GM23248 (cell line): ENCODE data around the gene DNAJB8.

Source experiments
- EZH2 ChIP-seq: fragments of 200-600 bp; sonication (generic); IDR thresholded peaks from 2 replicates; pipeline ENCODE4 v1.6.1; 2018; ENCODE audit warnings: antibody characterized with exemption, mild to moderate bottlenecking; ENCODE audit not compliant: insufficient read depth, poor library complexity, severe bottlenecking
- EZH2phosphoT487 ChIP-seq: fragments of 200-600 bp; sonication (generic); IDR thresholded peaks from 2 replicates; pipeline ENCODE4 v1.6.1; 2018; ENCODE audit warnings: antibody characterized with exemption, moderate library complexity, mild to moderate bottlenecking, low read depth; ENCODE audit not compliant: insufficient read depth

GRCh38 chr3:128501431-128501830 lies 34.7 kb upstream of the DNAJB8 start:
- TF ChIP-seq EZH2 (no peak), EZH2phosphoT487 (no peak)
